ENCODE data around the gene CTNNA3.
"Not testable (repeated sequence)": the region's sequence is repeated elsewhere in the genome, so short reads cannot be mapped to it uniquely, and the experiment has no call there.

Gene CTNNA3

GRCh38 chr10:67696029-67696428 lies at the start of gene CTNNA3:
TSS of gene CTNNA3 (minus strand) at chr10:67696195.
- no peak for DNase-seq

- no peak for DNase-seq
Observed at GRCh38 chr10:67735430-67735829, 39.4 kb upstream of the CTNNA3 start.

GRCh38 chr10:67733511-67733910 lies 37.5 kb upstream of the CTNNA3 start:
- DNase-seq, result no peak

GRCh38 chr10:67725567-67725966 lies 29.6 kb upstream of the CTNNA3 start:
- no peak for DNase-seq

- no peak for DNase-seq
Observed at GRCh38 chr10:67723601-67724000, 27.6 kb upstream of the CTNNA3 start.

GRCh38 chr10:67722113-67722512 lies 26.1 kb upstream of the CTNNA3 start:
- DNase-seq, result no peak

GRCh38 chr10:67716455-67716854 lies 20.5 kb upstream of the CTNNA3 start:
- DNase-seq, result not testable (repeated sequence)

- DNase-seq, result no peak
Observed at GRCh38 chr10:67705921-67706320, 9.9 kb upstream of the CTNNA3 start.

GRCh38 chr10:67699613-67700270 lies 3.7 kb upstream of the CTNNA3 start:
- DNase-seq, result not testable (repeated sequence)

- no peak for DNase-seq
Observed at GRCh38 chr10:67698164-67698563, 2.2 kb upstream of the CTNNA3 start.

GRCh38 chr10:67697724-67698131 lies 1.7 kb upstream of the CTNNA3 start:
- DNase-seq, result peak; percentile 16

GRCh38 chr10:67696679-67697078 lies 684 bp upstream of the CTNNA3 start:
- no peak for DNase-seq

GRCh38 chr10:67695555-67695954 lies 440 bp downstream of the CTNNA3 start:
- no peak for DNase-seq

- DNase-seq, result not testable (repeated sequence)
Observed at GRCh38 chr10:67691861-67692260, 4.1 kb downstream of the CTNNA3 start.

GRCh38 chr10:67690540-67690939 lies 5.5 kb downstream of the CTNNA3 start:
- not testable (repeated sequence) for DNase-seq

GRCh38 chr10:67684140-67684539 lies 11.9 kb downstream of the CTNNA3 start:
- not testable (repeated sequence) for DNase-seq

- DNase-seq, result no peak
Observed at GRCh38 chr10:67678335-67678974, 17.5 kb downstream of the CTNNA3 start.

GRCh38 chr10:67676208-67676825 lies 19.7 kb downstream of the CTNNA3 start:
- no peak for DNase-seq

- DNase-seq, result no peak
Observed at GRCh38 chr10:67670401-67670800, 25.6 kb downstream of the CTNNA3 start.

- DNase-seq, result no peak
Observed at GRCh38 chr10:67669978-67670377, 26.0 kb downstream of the CTNNA3 start.

- DNase-seq, result no peak
Observed at GRCh38 chr10:67668448-67668847, 27.5 kb downstream of the CTNNA3 start.

GRCh38 chr10:67667035-67667425 lies 29.0 kb downstream of the CTNNA3 start:
- DNase-seq, result no peak

- DNase-seq, result peak; percentile 14
Observed at GRCh38 chr10:67666416-67667034, 29.5 kb downstream of the CTNNA3 start.

- DNase-seq, result no peak
Observed at GRCh38 chr10:67665491-67665890, 30.5 kb downstream of the CTNNA3 start.
